ENCODE measurements around the gene LRP5. TPM values are rescaled to one million over a fixed set of nuclear protein-coding genes. Genes with fewer than 3 reads are reported as not detected.

LRP5 gene
- total RNA-seq, 1 experiment from 2014 or later = 67.0 TPM

GRCh38 chr11:68425866-68426380 lies 113.5 kb downstream of the LRP5 start:
- no peak for DNase-seq (ENCODE audit: low spot score)
- no peak overlapping the region for H3K27ac ChIP-seq (ENCODE audit: low read depth, low read length, poor library complexity, severe bottlenecking)
- no peak overlapping the region for H3K4me3 ChIP-seq (ENCODE audit: low read depth, low read length, poor library complexity, severe bottlenecking)
- no peaks in the 10 kb centered on the region for H3K27me3 ChIP-seq (replicated peaks; ENCODE audit: insufficient read depth, low read depth, low read length, poor library complexity)
- POLR2A ChIA-PET (ENCODE audit: low non-redundant PET) = no interaction called here
- no peaks in the 10 kb centered on the region for H3K4me1 ChIP-seq (ENCODE audit: insufficient read depth, low read length, poor library complexity, severe bottlenecking)
- CTCF ChIA-PET = no interaction called here
- H3K9me3 ChIP-seq (ENCODE audit: low read depth, low read length, poor library complexity, severe bottlenecking) = peaks cover 11% of the 10 kb centered on the region
- TF ChIP-seq, protein P1, sequence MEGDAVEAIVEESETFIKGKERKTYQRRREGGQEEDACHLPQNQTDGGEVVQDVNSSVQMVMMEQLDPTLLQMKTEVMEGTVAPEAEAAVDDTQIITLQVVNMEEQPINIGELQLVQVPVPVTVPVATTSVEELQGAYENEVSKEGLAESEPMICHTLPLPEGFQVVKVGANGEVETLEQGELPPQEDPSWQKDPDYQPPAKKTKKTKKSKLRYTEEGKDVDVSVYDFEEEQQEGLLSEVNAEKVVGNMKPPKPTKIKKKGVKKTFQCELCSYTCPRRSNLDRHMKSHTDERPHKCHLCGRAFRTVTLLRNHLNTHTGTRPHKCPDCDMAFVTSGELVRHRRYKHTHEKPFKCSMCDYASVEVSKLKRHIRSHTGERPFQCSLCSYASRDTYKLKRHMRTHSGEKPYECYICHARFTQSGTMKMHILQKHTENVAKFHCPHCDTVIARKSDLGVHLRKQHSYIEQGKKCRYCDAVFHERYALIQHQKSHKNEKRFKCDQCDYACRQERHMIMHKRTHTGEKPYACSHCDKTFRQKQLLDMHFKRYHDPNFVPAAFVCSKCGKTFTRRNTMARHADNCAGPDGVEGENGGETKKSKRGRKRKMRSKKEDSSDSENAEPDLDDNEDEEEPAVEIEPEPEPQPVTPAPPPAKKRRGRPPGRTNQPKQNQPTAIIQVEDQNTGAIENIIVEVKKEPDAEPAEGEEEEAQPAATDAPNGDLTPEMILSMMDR (conservative IDR thresholded peaks at IDR 0.05; ENCODE audit: low read depth, low read length) = no peak
- no TSS peak for BruUV-seq (replicated peaks)
- intact Hi-C loops (cut with micrococcal nuclease; ENCODE audit: unreplicated experiment) = no loop called here
- peaks cover 59% of the 10 kb centered on the region for H3K36me3 ChIP-seq (ENCODE audit: insufficient read depth, low read length, poor library complexity, severe bottlenecking)

DNA sequence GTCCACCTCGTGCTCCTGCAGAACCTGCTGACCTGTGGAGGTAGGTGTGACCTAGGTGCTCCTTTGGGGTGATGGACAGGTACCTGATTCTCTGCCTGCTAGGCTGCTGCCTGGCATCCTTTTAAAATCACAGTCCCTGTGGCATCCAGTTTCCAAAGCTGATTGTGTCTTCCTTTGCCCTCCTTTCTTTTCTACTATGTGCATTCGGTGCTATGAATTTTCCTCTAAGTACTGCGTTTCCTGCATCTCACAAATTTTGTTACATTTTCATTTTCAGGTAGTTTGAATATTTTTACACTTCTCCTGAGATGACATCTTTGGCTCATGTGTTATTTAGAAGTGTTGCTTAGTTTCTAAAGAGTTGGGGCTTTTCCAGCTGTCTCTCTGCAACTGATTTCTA lies 117.3 kb downstream of the LRP5 start:
- no peak overlapping the region for H3K4me3 ChIP-seq (ENCODE audit: low read depth, low read length, poor library complexity, severe bottlenecking)
- ChIA-PET CTCF (no interaction called here), POLR2A (ENCODE audit: low non-redundant PET) (no interaction called here)
- TF ChIP-seq EZH2 (IDR thresholded peaks at IDR 0.05; ENCODE audit: borderline replicate concordance, low read depth, low read length, poor library complexity, severe bottlenecking) = no peak
- TF ChIP-seq, protein P1 (conservative IDR thresholded peaks at IDR 0.05; ENCODE audit: low read depth, low read length) = no peak
- H3K27me3 ChIP-seq (replicated peaks; ENCODE audit: insufficient read depth, low read depth, low read length, poor library complexity) = no peaks in the 10 kb centered on the region
- peaks cover 11% of the 10 kb centered on the region for H3K9me3 ChIP-seq (ENCODE audit: low read depth, low read length, poor library complexity, severe bottlenecking)
- intact Hi-C loops (cut with micrococcal nuclease; ENCODE audit: unreplicated experiment) = no loop called here
- H3K4me1 ChIP-seq (ENCODE audit: insufficient read depth, low read length, poor library complexity, severe bottlenecking) = no peaks in the 10 kb centered on the region
- peaks cover 58% of the 10 kb centered on the region for H3K36me3 ChIP-seq (ENCODE audit: insufficient read depth, low read length, poor library complexity, severe bottlenecking)
- H3K27ac ChIP-seq (ENCODE audit: low read depth, low read length, poor library complexity, severe bottlenecking) = no peak overlapping the region
- no peak for DNase-seq (ENCODE audit: low spot score)
- BruUV-seq (replicated peaks) = no TSS peak

GRCh38 chr11:68430384-68430783 lies 118.0 kb downstream of the LRP5 start:
- H3K4me3 ChIP-seq (ENCODE audit: low read depth, low read length, poor library complexity, severe bottlenecking) = no peak overlapping the region
- TF ChIP-seq EZH2 (IDR thresholded peaks at IDR 0.05; ENCODE audit: borderline replicate concordance, low read depth, low read length, poor library complexity, severe bottlenecking) = no peak
- TF ChIP-seq, protein P1 (conservative IDR thresholded peaks at IDR 0.05; ENCODE audit: low read depth, low read length) = no peak
- peaks cover 11% of the 10 kb centered on the region for H3K9me3 ChIP-seq (ENCODE audit: low read depth, low read length, poor library complexity, severe bottlenecking)
- DNase-seq (ENCODE audit: low spot score) = no peak
- H3K27ac ChIP-seq (ENCODE audit: low read depth, low read length, poor library complexity, severe bottlenecking) = no peak overlapping the region
- ChIA-PET CTCF (no interaction called here), POLR2A (ENCODE audit: low non-redundant PET) (no interaction called here)
- H3K4me1 ChIP-seq (ENCODE audit: insufficient read depth, low read length, poor library complexity, severe bottlenecking) = no peaks in the 10 kb centered on the region
- intact Hi-C loops (cut with micrococcal nuclease; ENCODE audit: unreplicated experiment) = no loop called here
- peaks cover 51% of the 10 kb centered on the region for H3K36me3 ChIP-seq (ENCODE audit: insufficient read depth, low read length, poor library complexity, severe bottlenecking)
- no TSS peak for BruUV-seq (replicated peaks)
- no peaks in the 10 kb centered on the region for H3K27me3 ChIP-seq (replicated peaks; ENCODE audit: insufficient read depth, low read depth, low read length, poor library complexity)
